NT2/D1 (cell line): ENCODE data around the gene FRY.

Experiments used
- DNase-seq: peaks from one replicate; pipeline ENCODE4 v3.0.0-alpha.2; 2011; ENCODE audit warnings: low read depth, low spot score
- H3K27me3 ChIP-seq: 2 replicates; pipeline ENCODE4 v1.6.0; 2011; ENCODE audit warnings: mild to moderate bottlenecking; ENCODE audit not compliant: insufficient read length, insufficient read depth
- H3K36me3 ChIP-seq: 2 replicates; pipeline ENCODE4 v1.6.1; 2011; ENCODE audit warnings: mild to moderate bottlenecking, low read length, mixed read lengths; ENCODE audit not compliant: insufficient read depth, insufficient read length
- H3K4me1 ChIP-seq: 2 replicates; pipeline ENCODE4 v1.5.1; 2011; ENCODE audit not compliant: insufficient read depth, insufficient read length
- H3K4me3 ChIP-seq: 2 replicates; pipeline ENCODE4 v1.5.1; 2011; ENCODE audit warnings: low read depth; ENCODE audit not compliant: insufficient read length
- H3K9ac ChIP-seq: 2 replicates; pipeline ENCODE4 v1.6.0; 2011; ENCODE audit warnings: low read depth; ENCODE audit not compliant: insufficient read length
- H3K9me3 ChIP-seq: 2 replicates; pipeline ENCODE4 v1.5.1; 2011; ENCODE audit warnings: mild to moderate bottlenecking, low read length; ENCODE audit not compliant: insufficient read depth
- SUZ12 ChIP-seq: IDR thresholded peaks from 2 replicates; pipeline ENCODE4 v1.6.1; 2011; ENCODE audit not compliant: insufficient read length, insufficient read depth; ENCODE audit errors: extremely low read depth
- YY1 ChIP-seq: IDR thresholded peaks from 2 replicates; pipeline ENCODE4 v1.6.1; 2011; ENCODE audit not compliant: insufficient read length, insufficient read depth
- ZNF274 ChIP-seq: IDR thresholded peaks from 2 replicates; pipeline ENCODE4 v1.6.1; 2011; ENCODE audit warnings: mild to moderate bottlenecking, low read depth, low read length

The FRY gene

GRCh38 chr13:32173881-32174280 lies 142.3 kb downstream of the FRY start:
- no peaks in the 10 kb centered on the region for H3K9me3 ChIP-seq
- DNase-seq: no peak
- H3K4me1 ChIP-seq: no peaks in the 10 kb centered on the region
- H3K9ac ChIP-seq: no peak overlapping the region
- H3K4me3 ChIP-seq: no peak overlapping the region
- no peaks in the 10 kb centered on the region for H3K27me3 ChIP-seq
- TF ChIP-seq SUZ12 (no peak), YY1 (no peak), ZNF274 (no peak)
- H3K36me3 ChIP-seq: no peaks in the 10 kb centered on the region

GRCh38 chr13:32174366-32174765 lies 142.8 kb downstream of the FRY start:
- H3K36me3 ChIP-seq: no peaks in the 10 kb centered on the region
- no peak overlapping the region for H3K4me3 ChIP-seq
- TF ChIP-seq ZNF274 (no peak), SUZ12 (no peak), YY1 (no peak)
- H3K9me3 ChIP-seq: no peaks in the 10 kb centered on the region
- no peaks in the 10 kb centered on the region for H3K27me3 ChIP-seq
- H3K9ac ChIP-seq: no peak overlapping the region
- H3K4me1 ChIP-seq: no peaks in the 10 kb centered on the region
- no peak for DNase-seq

GRCh38 chr13:32175307-32175706 lies 143.7 kb downstream of the FRY start:
- Histone ChIP-seq H3K36me3 (no peaks in the 10 kb centered on the region), H3K27me3 (no peaks in the 10 kb centered on the region), H3K9ac (no peak overlapping the region), H3K4me1 (no peaks in the 10 kb centered on the region), H3K9me3 (no peaks in the 10 kb centered on the region), H3K4me3 (no peak overlapping the region)
- TF ChIP-seq SUZ12 (no peak), YY1 (no peak), ZNF274 (no peak)
- no peak for DNase-seq

GRCh38 chr13:32175943-32176342 lies 144.4 kb downstream of the FRY start:
- DNase-seq: no peak
- Histone ChIP-seq H3K36me3 (no peaks in the 10 kb centered on the region), H3K4me3 (no peak overlapping the region), H3K9me3 (no peaks in the 10 kb centered on the region), H3K27me3 (no peaks in the 10 kb centered on the region), H3K9ac (no peak overlapping the region), H3K4me1 (no peaks in the 10 kb centered on the region)
- no peak for TF ChIP-seq ZNF274
- no peak for TF ChIP-seq YY1
- TF ChIP-seq SUZ12: no peak

- Histone ChIP-seq H3K9ac (no peak overlapping the region), H3K4me1 (no peaks in the 10 kb centered on the region), H3K27me3 (no peaks in the 10 kb centered on the region), H3K36me3 (no peaks in the 10 kb centered on the region), H3K9me3 (no peaks in the 10 kb centered on the region), H3K4me3 (no peak overlapping the region)
- TF ChIP-seq YY1 (no peak), ZNF274 (no peak), SUZ12 (no peak)
- DNase-seq: no peak
Measured at GRCh38 chr13:32176696-32177095, 145.1 kb downstream of the FRY start.

GRCh38 chr13:32178763-32179162 lies 147.2 kb downstream of the FRY start:
- Histone ChIP-seq H3K4me1 (no peaks in the 10 kb centered on the region), H3K36me3 (no peaks in the 10 kb centered on the region)
- DNase-seq: no peak

GRCh38 chr13:32179708-32180107 lies 148.1 kb downstream of the FRY start:
- no peaks in the 10 kb centered on the region for H3K9me3 ChIP-seq
- TF ChIP-seq ZNF274: no peak
- no peak for TF ChIP-seq YY1
- TF ChIP-seq SUZ12: no peak

More at GRCh38 chr13:32178763-32179162, 147.2 kb downstream of the FRY start:
- Histone ChIP-seq H3K4me3 (no peak overlapping the region), H3K27me3 (no peaks in the 10 kb centered on the region), H3K9ac (no peak overlapping the region), H3K9me3 (no peaks in the 10 kb centered on the region)
- no peak for TF ChIP-seq ZNF274
- TF ChIP-seq SUZ12: no peak
- TF ChIP-seq YY1: no peak

GRCh38 chr13:32187651-32188050 lies 156.1 kb downstream of the FRY start:
- TF ChIP-seq SUZ12 (no peak), ZNF274 (no peak), YY1 (no peak)

More at GRCh38 chr13:32179708-32180107, 148.1 kb downstream of the FRY start:
- Histone ChIP-seq H3K27me3 (no peaks in the 10 kb centered on the region), H3K4me1 (no peaks in the 10 kb centered on the region), H3K36me3 (no peaks in the 10 kb centered on the region), H3K9ac (no peak overlapping the region), H3K4me3 (no peak overlapping the region)
- DNase-seq: no peak

More at GRCh38 chr13:32187651-32188050, 156.1 kb downstream of the FRY start:
- Histone ChIP-seq H3K9ac (no peak overlapping the region), H3K36me3 (no peaks in the 10 kb centered on the region), H3K4me1 (no peaks in the 10 kb centered on the region), H3K27me3 (no peaks in the 10 kb centered on the region), H3K4me3 (no peak overlapping the region), H3K9me3 (no peaks in the 10 kb centered on the region)
- no peak for DNase-seq
